Pancreas (tissue), 10 donors: ENCODE measurements around the gene NRXN2. TPM values are rescaled to one million over a fixed set of nuclear protein-coding genes. Genes with fewer than 3 reads are reported as not detected.

Experiments
- ATAC-seq, 4 donors: fragments of 200-7000 bp; cut with Tn5 transposase; one replicate each; pipeline versions ENCODE4 v1.8.0 to v1.9.1; 2020; ENCODE audit warnings: mild to moderate bottlenecking in 4 of 4, moderate library complexity in 4 of 4
- DNase-seq, 6 donors: peaks; one replicate each; pipeline ENCODE4 v3.0.0-alpha.2; 2020
- FAIRE-seq: peaks from 2 replicates; lab custom pipeline; 2012; peaks lifted over from hg19 to GRCh38; lab: Jason Lieb, UNC
- H3K27ac ChIP-seq, 4 donors: fragments of 200-600 bp; sonication (generic); 1 replicate in 3 of 4; 2 replicates in 1 of 4; pipeline versions ENCODE4 v1.5.0 to v1.8.0; 2020
- H3K27me3 ChIP-seq, 4 donors: fragments of 200-600 bp; one replicate each; pipeline ENCODE4 v1.8.0; 2021
- H3K36me3 ChIP-seq, 3 donors: fragments of 200-600 bp; sonication (generic) in 1 of 3; one replicate each; pipeline versions ENCODE4 v1.5.0 to v1.8.0; 2020 to 2021
- H3K4me1 ChIP-seq, 3 donors: fragments of 200-600 bp; one replicate each; pipeline ENCODE4 v1.8.0; 2021
- H3K4me3 ChIP-seq, 4 donors: fragments of 200-600 bp; sonication (generic) in 2 of 4; one replicate each; pipeline versions ENCODE4 v1.5.0 to v1.8.0; 2020 to 2021
- H3K9me3 ChIP-seq, 4 donors: fragments of 200-600 bp; one replicate each; pipeline ENCODE4 v1.8.0; 2021
- CTCF ChIP-seq, 4 donors: fragments of 200-600 bp; sonication (generic) in 3 of 4; IDR thresholded peaks; one replicate each; pipeline versions ENCODE4 v1.5.0 to v1.8.0; 2021; ENCODE audit warnings: antibody characterized with exemption in 4 of 4
- WGBS, 2 donors: extraction: QIAGEN DNeasy Blood & Tissue Kit; methylation state at CpG; one replicate each; pipeline ENCODE4 v1.1.7; 2013; 5-methylcytosine and 5-hydroxymethylcytosine counted together
- intact Hi-C, 3 donors: fragments of 100-400 bp; cut with DNase I; formaldehyde crosslinking; loops; one replicate each; pipeline versions ENCODE4 v1.11.1 to v1.14.2; 2022
- polyA plus RNA-seq, 2 donors: library from polyadenylated mRNA; stranded (reverse); fragments of 200-250 nt; gene quantifications; one replicate each; pipeline ENCODE4 v1.2.3, GENCODE V29; 2013
- total RNA-seq, 6 donors: library from RNA; stranded (reverse); fragmentation: NEBNext Ultra II Directional in 4 of 6; extraction: Animal tissue kit (Norgen Biotek cat#: 25700) in 4 of 6; gene quantifications; one replicate each; pipeline versions ENCODE4 v1.2.1 to v1.2.4, GENCODE V29; 2021 to 2023
- donor health status: healthy with polysubstance abuse.
- donor health status: DM: no; HTN: no; CAD: no; lungs with moderate emphysema.
- donor health status: DM: no; HTN: no; CAD: no.
- donor health status: control.
- donor health status: control.
- donor health status: Bipolar disorder and iron deficiency.
- donor health status: DM: yes; HTN: yes; CAD: no.
- donor health status: DM: no; HTN: no; CAD: no.
- donor health status: DM: no; HTN: no; CAD: no.
- donor health status: DM: yes; HTN: yes; CAD: no.

The NRXN2 gene
- total and polyA plus RNA-seq, 8 donors, result 0.69 to 10.8 (median 2.1) TPM

- FAIRE-seq, result no peak
- no peak for TF ChIP-seq CTCF (IDR thresholded peaks at IDR 0.05)
- Histone ChIP-seq H3K4me3 (no peak overlapping the region), H3K9me3 (no peaks in the 10 kb centered on the region), H3K27ac (no peak overlapping the region), H3K36me3 (no peaks in the 10 kb centered on the region), H3K27me3 (no peaks in the 10 kb centered on the region), H3K4me1 (no peaks in the 10 kb centered on the region)
- no peak for ATAC-seq
- intact Hi-C loops, result no loop called here
- DNase-seq, result no peak
- WGBS, 2 donors, result 53 to 54% methylated on average over 8 of the region's 8 CpGs
Measured at GRCh38 chr11:64585150-64585549, 137.8 kb downstream of the NRXN2 start.

- intact Hi-C loops, result no loop called here
- DNase-seq, result peak in 1 of 6 donors; percentile 33
- Histone ChIP-seq H3K36me3 (no peaks in the 10 kb centered on the region), H3K4me1 (no peaks in the 10 kb centered on the region), H3K27ac (no peak overlapping the region), H3K27me3 (no peaks in the 10 kb centered on the region), H3K4me3 (no peak overlapping the region), H3K9me3 (no peaks in the 10 kb centered on the region)
- no peak for TF ChIP-seq CTCF (IDR thresholded peaks at IDR 0.05)
- 73 to 76% methylated on average over 27 to 28 of the region's 28 CpGs for WGBS, 2 donors
- no peak for FAIRE-seq
- no peak for ATAC-seq
Measured at GRCh38 chr11:64583296-64584262, 139.4 kb downstream of the NRXN2 start.

- Histone ChIP-seq H3K4me3 (no peak overlapping the region), H3K27ac (no peak overlapping the region), H3K27me3 (no peaks in the 10 kb centered on the region), H3K36me3 (no peaks in the 10 kb centered on the region), H3K9me3 (no peaks in the 10 kb centered on the region), H3K4me1 (no peaks in the 10 kb centered on the region)
- no peak for TF ChIP-seq CTCF (IDR thresholded peaks at IDR 0.05)
- FAIRE-seq (no peak), DNase-seq (peak in 1 of 6 donors; percentile 39), ATAC-seq (no peak)
- intact Hi-C loops, result no loop called here
- WGBS, 2 donors, result 83 to 89% methylated on average over 15 of the region's 15 CpGs
Measured at GRCh38 chr11:64582885-64583284, 140.1 kb downstream of the NRXN2 start.

- no peaks in the 10 kb centered on the region for H3K4me1 ChIP-seq
- no peak overlapping the region for H3K27ac ChIP-seq
- 77 to 78% methylated on average over 15 to 17 of the region's 17 CpGs for WGBS, 2 donors
- no peaks in the 10 kb centered on the region for H3K36me3 ChIP-seq
- peak in 1 of 4 donors; percentile 8 for ATAC-seq
- no peaks in the 10 kb centered on the region for H3K9me3 ChIP-seq
- no peaks in the 10 kb centered on the region for H3K27me3 ChIP-seq
- peak in 1 of 6 donors; percentile 48 for DNase-seq
- no peak overlapping the region for H3K4me3 ChIP-seq
- no peak for TF ChIP-seq CTCF (IDR thresholded peaks at IDR 0.05)
- intact Hi-C loops, result no loop called here
- no peak for FAIRE-seq
Measured at GRCh38 chr11:64581057-64581523, 141.9 kb downstream of the NRXN2 start.

- intact Hi-C loops, result no loop called here
- DNase-seq (peak in 1 of 6 donors; percentile 35), FAIRE-seq (no peak), ATAC-seq (peak in 2 of 4 donors; percentile 17 to 25)
- Histone ChIP-seq H3K9me3 (no peaks in the 10 kb centered on the region), H3K4me1 (no peaks in the 10 kb centered on the region), H3K27ac (no peak overlapping the region), H3K27me3 (no peaks in the 10 kb centered on the region), H3K4me3 (no peak overlapping the region), H3K36me3 (no peaks in the 10 kb centered on the region)
- no peak for TF ChIP-seq CTCF (IDR thresholded peaks at IDR 0.05)
- 38 to 40% methylated on average over 7 of the region's 7 CpGs for WGBS, 2 donors
Measured at GRCh38 chr11:64580412-64580811, 142.6 kb downstream of the NRXN2 start.
